Sigmoid colon (tissue), 7 donors: Measurements from ENCODE around the gene YTHDC2. TPM values are rescaled to one million over a fixed set of nuclear protein-coding genes. Genes with fewer than 3 reads are reported as not detected.

Experiments
- DNase-seq: peaks from one replicate; pipeline ENCODE4 v3.0.0-alpha.2; 2019
- H3K27ac ChIP-seq, 4 donors: fragments of 200-600 bp; sonication (generic); one replicate each; pipeline ENCODE4 v1.5.1; 2016 to 2019; ENCODE audit warnings: mild to moderate bottlenecking in 1 of 4
- H3K27me3 ChIP-seq, 3 donors: fragments of 200-600 bp; sonication (generic); one replicate each; pipeline ENCODE4 v1.5.1; 2019; ENCODE audit warnings: mild to moderate bottlenecking in 1 of 3
- H3K36me3 ChIP-seq, 4 donors: fragments of 200-600 bp; sonication (generic); one replicate each; pipeline ENCODE4 v1.5.1; 2016 to 2019
- H3K4me1 ChIP-seq, 4 donors: fragments of 200-600 bp; sonication (generic); one replicate each; pipeline ENCODE4 v1.5.1; 2017 to 2019
- H3K4me3 ChIP-seq, 4 donors: fragments of 200-600 bp; sonication (generic); one replicate each; pipeline ENCODE4 v1.5.1; 2017 to 2019; ENCODE audit warnings: mild to moderate bottlenecking in 2 of 4, moderate library complexity in 1 of 4
- H3K9me3 ChIP-seq, 4 donors: fragments of 200-600 bp in 3 of 4; sonication (generic) in 3 of 4; one replicate each; pipeline versions ENCODE4 v1.5.1 to v1.6.1; 2013 to 2019
- CTCF ChIP-seq, 4 experiments: fragments of 450-650 bp in 3 of 4; fragments of 200-600 bp in 1 of 4; IDR thresholded peaks; one replicate each; pipeline ENCODE4 v1.5.1; 2016 to 2019; ENCODE audit warnings: antibody characterized with exemption in 4 of 4, mild to moderate bottlenecking in 3 of 4, moderate library complexity in 2 of 4
- EP300 ChIP-seq, 4 donors: sonication (generic); formaldehyde crosslinking; IDR thresholded peaks; one replicate each; pipeline ENCODE4 v1.6.1; 2017; ENCODE audit warnings: antibody characterized with exemption in 4 of 4
- POLR2A ChIP-seq, 2 donors: fragments of 450-650 bp; IDR thresholded peaks; one replicate each; pipeline ENCODE4 v1.6.1; 2016; ENCODE audit warnings: antibody characterized with exemption in 2 of 2, mild to moderate bottlenecking in 2 of 2, moderate library complexity in 2 of 2
- POLR2AphosphoS5 ChIP-seq, 4 donors: sonication (generic); formaldehyde crosslinking; IDR thresholded peaks; one replicate each; pipeline ENCODE4 v1.6.1; 2017; ENCODE audit warnings: antibody characterized with exemption in 4 of 4
- WGBS, 2 donors: extraction: QIAGEN DNeasy Blood & Tissue Kit; methylation state at CpG; one replicate each; pipeline ENCODE4 v1.1.7; 2013; 5-methylcytosine and 5-hydroxymethylcytosine counted together
- intact Hi-C: fragments of 100-400 bp; cut with DNase I; formaldehyde crosslinking; loops from one replicate; pipeline ENCODE4 v1.15.1; 2023
- polyA plus RNA-seq, 3 donors: library from polyadenylated mRNA; stranded (reverse); fragments of 200-250 nt; gene quantifications; one replicate each; pipeline ENCODE4 v1.2.3, GENCODE V29; 2013
- total RNA-seq, 4 donors: library from RNA; depleted of rRNA; stranded (reverse); fragments of >200 nt; gene quantifications; one replicate each; pipeline ENCODE4 v1.1.0, GENCODE V29; 2016
- donor health status: healthy with polysubstance abuse.
- donor health status: Bipolar disorder and iron deficiency.
- donor health status: healthy.

The YTHDC2 gene
- total and polyA plus RNA-seq, 7 donors: 4.9 to 21.9 (median 15.6) TPM

GRCh38 chr5:113505181-113505580 lies 8.3 kb upstream of the YTHDC2 start:
- 88 to 93% methylated on average over 5 of the region's 5 CpGs for WGBS, 2 donors
- intact Hi-C loops: no loop called here
- H3K27ac ChIP-seq: no peak overlapping the region
- DNase-seq: no peak
- H3K9me3 ChIP-seq: peaks cover 0 to under 1% (median 0%) of the 10 kb centered on the region in 4 donors
- TF ChIP-seq POLR2A (IDR thresholded peaks at IDR 0.05): no peak
- TF ChIP-seq EP300 (IDR thresholded peaks at IDR 0.05): no peak
- TF ChIP-seq CTCF (IDR thresholded peaks at IDR 0.05): no peak
- TF ChIP-seq POLR2AphosphoS5 (IDR thresholded peaks at IDR 0.05): no peak
- H3K4me1 ChIP-seq: no peaks in the 10 kb centered on the region
- no peak overlapping the region for H3K4me3 ChIP-seq
- H3K27me3 ChIP-seq: no peaks in the 10 kb centered on the region
- no peaks in the 10 kb centered on the region for H3K36me3 ChIP-seq

GRCh38 chr5:113507601-113508000 lies 5.9 kb upstream of the YTHDC2 start:
- DNase-seq: no peak
- Histone ChIP-seq H3K4me1 (no peaks in the 10 kb centered on the region), H3K9me3 (no peaks in the 10 kb centered on the region), H3K27ac (no peak overlapping the region), H3K27me3 (no peaks in the 10 kb centered on the region), H3K4me3 (no peak overlapping the region), H3K36me3 (no peaks in the 10 kb centered on the region)
- TF ChIP-seq EP300 (IDR thresholded peaks at IDR 0.05) (no peak), POLR2A (IDR thresholded peaks at IDR 0.05) (no peak), POLR2AphosphoS5 (IDR thresholded peaks at IDR 0.05) (no peak), CTCF (IDR thresholded peaks at IDR 0.05) (no peak)
- intact Hi-C loops: no loop called here

- TF ChIP-seq POLR2A (IDR thresholded peaks at IDR 0.05): no peak
- no peak for TF ChIP-seq EP300 (IDR thresholded peaks at IDR 0.05)
- TF ChIP-seq POLR2AphosphoS5 (IDR thresholded peaks at IDR 0.05): no peak
- no peak for TF ChIP-seq CTCF (IDR thresholded peaks at IDR 0.05)
- H3K27ac ChIP-seq: no peak overlapping the region
- intact Hi-C loops: no loop called here
These were observed 4.7 kb upstream of the YTHDC2 start for GRCh38 chr5:113508756-113509155.

GRCh38 chr5:113510836-113511451 lies 2.5 kb upstream of the YTHDC2 start:
- Histone ChIP-seq H3K4me3 (no peak overlapping the region), H3K4me1 (peaks cover 0 to 22% (median 15%) of the 10 kb centered on the region in 4 donors), H3K27ac (no peak overlapping the region), H3K36me3 (no peaks in the 10 kb centered on the region), H3K27me3 (no peaks in the 10 kb centered on the region), H3K9me3 (no peaks in the 10 kb centered on the region)
- peak in 1 of 4 experiments; percentile 30 for TF ChIP-seq CTCF (IDR thresholded peaks at IDR 0.05)
- TF ChIP-seq POLR2A (IDR thresholded peaks at IDR 0.05): no peak
- DNase-seq: no peak
- WGBS, 2 donors: 50 to 59% methylated on average over 6 of the region's 6 CpGs
- intact Hi-C loops: loop anchor here (2.0 to 10.0 kb wide), 4 partner anchors 132 to 534 kb away; partner anchors contain the start of gene DCP2

More at GRCh38 chr5:113508756-113509155, 4.7 kb upstream of the YTHDC2 start:
- Histone ChIP-seq H3K36me3 (no peaks in the 10 kb centered on the region), H3K27me3 (no peaks in the 10 kb centered on the region), H3K4me1 (peaks cover 0 to 5% (median 0%) of the 10 kb centered on the region in 4 donors), H3K9me3 (no peaks in the 10 kb centered on the region), H3K4me3 (no peak overlapping the region)
- DNase-seq: no peak

GRCh38 chr5:113512341-113512740 lies 1.2 kb upstream of the YTHDC2 start:
- Histone ChIP-seq H3K36me3 (no peaks in the 10 kb centered on the region), H3K4me1 (peaks cover 0 to 23% (median 18%) of the 10 kb centered on the region in 4 donors), H3K9me3 (no peaks in the 10 kb centered on the region), H3K4me3 (no peak overlapping the region), H3K27ac (no peak overlapping the region), H3K27me3 (no peaks in the 10 kb centered on the region)
- intact Hi-C loops: loop anchor here (5.0 to 10.0 kb wide), 3 partner anchors 218 to 535 kb away; partner anchors contain the start of gene DCP2
- DNase-seq: no peak
- WGBS, 2 donors: 93 to 96% methylated on average over 3 of the region's 3 CpGs
- TF ChIP-seq EP300 (IDR thresholded peaks at IDR 0.05): no peak
- TF ChIP-seq POLR2A (IDR thresholded peaks at IDR 0.05): no peak
- no peak for TF ChIP-seq POLR2AphosphoS5 (IDR thresholded peaks at IDR 0.05)
- TF ChIP-seq CTCF (IDR thresholded peaks at IDR 0.05): no peak
